GM19023 (cell line): ENCODE results near the gene SLC22A23.

ENCODE experiments used
- ATAC-seq: cut with Tn5 transposase; IDR thresholded peaks from one replicate; pipeline ENCODE4 v1.9.1; 2021; ENCODE audit warnings: mild to moderate bottlenecking, moderate library complexity; ENCODE audit not compliant: unreplicated experiment

The SLC22A23 gene

GRCh38 chr6:3372912-3373554 lies 83.8 kb downstream of the SLC22A23 start:
- no peak for ATAC-seq

DNA sequence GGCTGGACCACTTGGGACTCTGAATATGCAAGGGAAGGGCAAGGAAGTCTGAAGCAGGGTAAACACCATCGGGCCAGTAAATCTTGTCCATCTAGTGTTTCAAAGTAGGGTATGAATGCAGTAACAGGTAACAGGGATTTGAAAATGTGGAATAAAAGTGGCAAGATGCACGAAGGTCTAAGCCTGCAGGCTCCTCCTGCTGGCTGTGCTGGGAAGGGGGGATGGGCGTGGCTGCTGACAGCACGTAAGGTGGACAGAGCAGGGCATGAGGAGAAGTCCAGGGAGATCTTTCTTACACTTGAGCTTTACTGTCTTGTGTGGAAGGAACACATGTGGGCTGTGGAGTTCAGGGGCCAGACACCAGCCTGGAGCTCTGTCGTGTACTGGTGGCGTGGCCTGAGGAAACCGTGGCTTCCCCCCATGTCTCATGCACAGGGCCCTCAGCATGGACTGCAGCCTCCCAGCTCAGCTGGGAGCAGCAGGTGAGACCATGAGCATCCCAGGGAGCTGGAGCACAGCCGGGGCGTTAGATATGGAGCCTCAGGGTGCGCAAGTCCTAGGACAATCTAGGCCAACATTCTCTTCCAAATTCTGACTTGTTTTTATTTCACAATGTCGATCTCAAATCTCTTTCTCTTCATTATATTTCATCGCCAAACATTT lies 84.5 kb downstream of the SLC22A23 start:
- ATAC-seq = no peak

DNA sequence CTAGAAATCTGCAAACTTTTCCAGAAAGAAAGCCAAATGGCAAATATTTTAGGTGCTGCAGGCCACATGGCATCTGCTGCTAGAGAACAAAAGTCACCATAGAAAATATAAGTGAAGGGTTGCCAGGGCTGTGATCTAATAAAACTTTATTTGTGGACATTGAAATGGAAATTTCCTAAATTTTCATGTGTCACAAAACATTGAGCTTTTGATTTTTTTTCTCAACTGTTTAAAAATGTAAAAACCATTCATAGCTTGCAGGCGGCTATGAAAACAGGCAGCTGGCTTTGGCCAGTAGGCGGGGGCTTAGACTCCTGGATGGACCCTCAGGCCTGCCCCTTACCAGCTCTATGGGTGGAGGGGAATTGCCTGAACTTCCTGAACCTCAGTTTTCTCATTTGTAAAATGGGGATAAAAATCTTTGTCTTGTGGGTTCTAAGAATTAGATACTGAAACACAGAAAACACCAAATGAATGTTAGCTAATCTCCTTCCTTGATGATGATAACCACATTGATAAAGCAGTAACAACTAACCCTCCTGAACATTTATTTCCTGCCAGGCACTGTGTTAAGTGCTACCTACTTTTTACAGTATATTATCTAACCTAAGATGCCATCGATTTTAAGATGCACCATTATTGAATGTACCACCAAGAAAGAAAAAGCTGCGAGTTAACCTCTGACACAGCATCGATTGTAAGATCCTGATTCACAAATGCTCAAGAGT lies 85.5 kb downstream of the SLC22A23 start:
- no peak for ATAC-seq

DNA sequence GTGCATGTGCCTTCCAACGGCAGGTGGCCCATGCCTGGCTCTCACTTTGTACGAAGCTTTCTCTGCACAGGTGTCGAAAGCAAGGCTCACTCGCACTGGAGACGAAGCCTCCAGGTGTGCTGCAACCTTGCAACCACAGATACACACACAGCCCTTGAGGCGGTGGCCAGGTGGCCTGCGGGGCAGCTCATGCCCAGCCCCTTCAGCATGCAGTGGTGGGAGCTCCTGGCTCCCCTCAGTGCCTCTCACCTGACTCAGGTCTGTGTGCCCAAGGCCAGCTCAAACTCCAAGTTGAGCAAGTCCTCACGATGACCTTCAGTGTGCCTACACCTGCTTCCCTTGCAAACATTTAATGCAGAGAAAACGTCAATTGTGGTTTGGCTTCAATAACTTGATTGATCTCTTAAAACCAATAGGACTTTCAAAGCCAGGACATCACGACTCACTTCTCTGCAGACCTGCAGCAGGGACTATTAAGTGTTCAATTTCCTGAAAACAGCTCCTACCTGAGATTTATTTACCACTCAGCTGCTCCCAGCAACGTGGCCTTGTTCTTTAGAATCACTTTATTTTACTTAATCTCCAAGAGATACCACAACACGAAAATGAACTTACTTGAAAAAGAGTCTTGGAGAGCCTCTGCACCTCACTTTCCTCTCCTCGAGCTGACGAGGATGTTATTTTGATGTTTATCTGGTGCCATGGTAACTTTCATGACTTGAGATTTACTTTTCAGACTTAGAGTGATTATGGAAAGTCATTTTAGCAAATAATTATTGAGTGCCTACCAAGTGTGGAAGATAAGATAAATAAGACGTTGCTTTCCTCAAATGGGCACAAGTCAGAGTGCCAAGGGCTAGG lies 86.3 kb downstream of the SLC22A23 start:
- ATAC-seq = no peak

DNA sequence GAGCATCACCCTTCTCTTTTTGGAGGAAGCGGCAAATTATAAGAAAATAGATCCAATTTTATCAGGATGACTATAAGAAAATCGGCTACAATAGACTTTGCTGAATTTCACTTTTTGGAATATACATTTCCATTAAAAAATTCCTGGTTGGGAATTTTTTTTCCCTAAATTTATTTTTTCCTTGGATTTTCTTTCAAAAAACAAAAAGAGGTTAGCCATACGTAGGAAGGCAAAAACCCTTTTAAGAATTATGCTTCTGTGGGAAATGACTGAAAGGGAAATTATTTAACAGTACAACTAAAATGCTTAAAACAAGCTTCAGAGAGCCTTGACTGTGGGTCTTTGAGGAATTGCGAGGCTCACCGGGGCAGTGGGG lies 86.9 kb downstream of the SLC22A23 start:
- no peak for ATAC-seq

DNA sequence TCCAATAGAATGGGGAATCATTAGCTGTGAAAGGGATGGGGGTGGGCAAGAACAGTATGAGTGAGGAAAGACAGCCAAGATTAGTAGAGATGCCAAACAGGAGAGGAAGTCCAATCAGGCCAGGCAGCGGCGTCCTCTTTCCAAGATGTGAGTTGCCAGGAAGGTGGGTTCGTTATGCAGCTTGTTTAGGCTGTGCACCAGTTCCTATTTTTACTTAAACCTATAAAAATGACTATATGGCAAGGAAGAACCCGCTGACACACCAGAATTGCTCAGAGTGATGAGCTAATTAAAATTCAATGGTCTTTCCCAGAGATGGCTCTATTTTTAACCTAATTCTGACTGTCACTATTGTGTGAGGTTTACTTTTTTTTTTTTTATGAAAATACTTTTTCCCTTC lies 88.2 kb downstream of the SLC22A23 start:
- no peak for ATAC-seq

- no peak for ATAC-seq
Measured at GRCh38 chr6:3367630-3368029, 89.2 kb downstream of the SLC22A23 start.

DNA sequence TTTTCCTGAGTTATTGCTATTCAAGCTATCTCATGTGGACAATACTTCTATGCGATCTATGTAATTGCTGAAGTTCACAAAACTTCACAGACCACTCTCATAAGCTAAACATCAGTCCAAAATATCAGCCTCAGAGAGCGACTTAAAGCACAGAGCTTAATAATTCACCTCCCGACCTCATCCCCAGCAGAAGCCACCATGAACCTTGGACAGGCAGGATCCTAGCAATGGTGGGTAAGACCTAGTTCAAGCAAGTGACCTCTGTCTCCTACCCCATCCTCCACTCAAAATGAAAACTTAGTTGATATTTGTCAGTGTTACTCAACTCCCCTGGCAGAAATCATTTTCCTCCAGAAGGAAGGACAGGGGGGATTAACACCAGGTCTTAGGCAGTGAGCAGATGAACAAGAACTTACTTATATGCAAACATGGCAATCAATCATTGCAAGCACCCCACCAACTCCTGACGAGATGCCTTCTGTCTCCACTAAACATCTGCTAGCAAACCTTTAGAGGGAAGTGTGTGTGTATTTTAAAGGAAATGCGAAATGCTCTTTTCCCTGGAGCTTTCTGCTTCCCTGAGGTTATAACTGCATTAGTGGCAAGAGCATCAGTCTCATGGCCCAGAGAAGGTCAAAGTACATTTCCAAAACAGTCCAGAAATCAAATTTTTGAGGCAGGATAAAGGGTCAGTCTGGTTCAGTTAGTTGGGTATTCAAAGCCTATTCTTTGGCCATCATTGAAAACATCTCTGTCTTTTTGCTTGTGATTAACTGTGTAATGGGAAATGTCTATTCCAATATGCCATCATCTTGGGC lies 90.0 kb downstream of the SLC22A23 start:
- ATAC-seq = no peak

DNA sequence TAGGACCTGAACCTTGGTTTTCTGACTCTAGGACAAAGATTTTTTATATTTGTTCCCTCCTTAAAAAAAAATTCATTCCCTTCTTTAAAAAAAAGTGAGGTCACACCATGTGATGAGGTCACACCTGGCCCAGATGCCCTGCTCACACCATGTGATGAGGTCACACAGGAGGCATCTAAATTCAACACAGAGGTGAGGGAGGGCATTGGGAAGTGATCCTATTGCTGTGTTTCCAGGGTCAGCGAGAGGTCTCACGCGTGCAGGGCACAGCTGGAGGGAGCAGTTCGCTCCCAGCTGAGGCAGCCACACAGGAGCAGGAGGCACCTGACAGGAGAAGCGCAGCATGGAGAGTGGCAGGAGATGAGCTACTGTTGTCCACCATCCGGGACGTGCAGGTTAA lies 92.5 kb downstream of the SLC22A23 start:
- no peak for ATAC-seq

GRCh38 chr6:3363296-3364025 lies 93.4 kb downstream of the SLC22A23 start:
- no peak for ATAC-seq

GRCh38 chr6:3361312-3362037 lies 95.4 kb downstream of the SLC22A23 start:
- ATAC-seq = no peak

DNA sequence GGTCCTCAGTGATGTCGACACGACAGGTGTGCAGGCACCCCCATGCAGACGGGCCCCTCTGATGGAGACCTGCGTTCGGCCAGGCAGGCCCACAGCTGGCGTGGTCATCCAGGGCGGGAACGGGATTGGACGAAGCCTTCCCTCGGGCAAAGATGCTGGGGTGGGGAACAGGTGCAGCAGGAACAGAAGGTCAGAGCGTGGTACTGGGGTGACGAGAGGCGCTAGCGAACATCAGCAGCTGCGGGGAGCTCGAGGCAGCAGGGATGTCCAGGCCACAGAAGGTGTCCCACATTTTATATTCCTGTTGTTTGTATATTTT lies 96.2 kb downstream of the SLC22A23 start:
- no peak for ATAC-seq

GRCh38 chr6:3359973-3360726 lies 96.7 kb downstream of the SLC22A23 start:
- no peak for ATAC-seq

GRCh38 chr6:3359101-3359752 lies 97.6 kb downstream of the SLC22A23 start:
- ATAC-seq = no peak

- no peak for ATAC-seq
Measured at GRCh38 chr6:3358413-3359100, 98.3 kb downstream of the SLC22A23 start.

DNA sequence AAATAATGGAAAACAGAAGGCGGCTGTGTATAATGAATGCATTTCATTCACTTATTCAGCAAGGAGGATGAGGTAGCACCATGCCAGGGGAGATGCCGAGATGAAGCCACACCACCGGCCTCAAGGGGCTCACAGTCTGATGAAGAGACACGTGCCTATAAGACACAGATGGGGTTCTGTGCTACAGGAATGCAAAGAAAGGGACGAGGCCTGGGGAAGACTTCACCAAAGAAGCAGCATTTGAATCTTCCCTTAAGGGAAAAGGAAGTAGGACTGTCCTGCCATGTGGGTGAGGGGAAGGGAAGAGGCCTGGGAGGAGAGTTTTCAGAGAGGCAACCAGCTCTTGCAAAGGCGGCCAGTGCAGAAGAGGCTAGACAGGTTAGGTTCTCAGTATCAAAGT lies 99.2 kb downstream of the SLC22A23 start:
- ATAC-seq = no peak

- no peak for ATAC-seq
Measured at GRCh38 chr6:3356824-3357420, 99.9 kb downstream of the SLC22A23 start.
